Measurements from ENCODE around the gene CTSE. TPM values are rescaled to one million over a fixed set of nuclear protein-coding genes. Genes with fewer than 3 reads are reported as not detected.

CTSE gene
- total and polyA plus RNA-seq, 2 of the 8 experiments (the other 6 are each of a cell fraction or from before 2014, with no cell fraction given) = 0.03 TPM; not detected in 1

DNA sequence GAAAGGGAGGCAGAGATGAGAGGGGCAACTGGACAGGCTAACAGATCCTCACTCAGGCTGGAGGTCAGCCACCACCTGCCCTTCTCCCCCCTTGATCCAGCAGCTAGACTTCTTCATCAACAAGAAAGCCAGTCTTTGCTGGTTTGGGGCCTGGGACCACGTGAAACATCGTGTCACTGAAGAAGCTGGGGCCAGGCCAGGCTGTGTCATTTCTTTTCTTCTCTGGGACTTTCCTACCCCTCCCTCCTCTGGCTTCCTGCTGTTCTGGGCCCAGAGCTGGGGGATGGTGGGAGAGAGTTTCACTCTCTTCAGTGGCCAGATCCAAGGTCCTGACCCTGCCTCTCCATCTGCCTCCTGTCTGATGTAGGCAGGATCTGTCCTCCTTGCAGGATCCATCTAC is 62.3 kb downstream of the CTSE start:
- H3K23me2 ChIP-seq (ENCODE audit: low read depth, low read length) = no peaks in the 10 kb centered on the region
- no peak overlapping the region for H4K91ac ChIP-seq (replicated peaks; ENCODE audit: insufficient read length, low read length)
- H2BK120ac ChIP-seq (replicated peaks; ENCODE audit: low read depth, low read length) = no peak overlapping the region
- H3K79me2 ChIP-seq (ENCODE audit: control insufficient read depth in 1 of 2, insufficient read depth in 2 of 2, low read length in 2 of 2) = no peaks in the 10 kb centered on the region
- H2BK5ac ChIP-seq (ENCODE audit: low read depth, low read length) = no peak overlapping the region
- ChIA-PET POLR2A (ENCODE audit: partially characterized antibody) (no interaction called here), CTCF (ENCODE audit: partially characterized antibody) (interaction anchor here (0.6 to 5.7 kb wide), 9 partner anchors 11 to 156 kb away, joined by 3 to 50 read pairs (median 4); partner anchors contain the start of gene SLC26A9)
- H3K4me3 ChIP-seq (ENCODE audit: extremely low read depth in 1 of 4, insufficient read depth in 2 of 4, low read depth in 3 of 4, low read length in 4 of 4) = no peak overlapping the region
- H2BK12ac ChIP-seq (ENCODE audit: low read depth, low read length) = no peak overlapping the region
- no peak overlapping the region for H2AFZ ChIP-seq (ENCODE audit: low read length)
- 83% methylated on average over 2 of the region's 2 CpGs; no CpG with 5 or more reads in 1 of the 2 experiments for WGBS, 2 experiments (ENCODE audit: extremely low coverage in 1 of 2, insufficient coverage in 1 of 2, insufficient read length in 1 of 2, insufficient replicate concordance in 2 of 2, low coverage in 1 of 2, low lambda C conversion rate in 2 of 2, missing lambda C conversion rate in 1 of 2)
- H3K4ac ChIP-seq (replicated peaks; ENCODE audit: insufficient read length, low read depth, low read length) = no peak overlapping the region
- H3K9me3 ChIP-seq (ENCODE audit: insufficient read depth in 2 of 2, low read depth in 1 of 2, low read length in 1 of 2) = no peaks in the 10 kb centered on the region
- TF ChIP-seq POU5F1 (IDR thresholded peaks at IDR 0.05; ENCODE audit: low read depth, low read length) (no peak), NANOG (IDR thresholded peaks at IDR 0.05; ENCODE audit: insufficient read depth, low read depth, low read length, poor library complexity, severe bottlenecking) (no peak), SP1 (IDR thresholded peaks at IDR 0.05; ENCODE audit: low read depth, low read length) (no peak), KDM5A (IDR thresholded peaks at IDR 0.05; ENCODE audit: low read length) (no peak), CHD1 (IDR thresholded peaks at IDR 0.05; ENCODE audit: low read depth, low read length) (no peak), SP2 (IDR thresholded peaks at IDR 0.05; ENCODE audit: low read length) (no peak), POLR2AphosphoS5 (IDR thresholded peaks at IDR 0.05; ENCODE audit: low read depth, low read length) (no peak)
- TF ChIP-seq, protein P1, sequence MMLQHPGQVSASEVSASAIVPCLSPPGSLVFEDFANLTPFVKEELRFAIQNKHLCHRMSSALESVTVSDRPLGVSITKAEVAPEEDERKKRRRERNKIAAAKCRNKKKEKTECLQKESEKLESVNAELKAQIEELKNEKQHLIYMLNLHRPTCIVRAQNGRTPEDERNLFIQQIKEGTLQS (IDR thresholded peaks at IDR 0.05; ENCODE audit: insufficient read depth, low read depth, low read length) = no peak
- TF ChIP-seq, protein P2, sequence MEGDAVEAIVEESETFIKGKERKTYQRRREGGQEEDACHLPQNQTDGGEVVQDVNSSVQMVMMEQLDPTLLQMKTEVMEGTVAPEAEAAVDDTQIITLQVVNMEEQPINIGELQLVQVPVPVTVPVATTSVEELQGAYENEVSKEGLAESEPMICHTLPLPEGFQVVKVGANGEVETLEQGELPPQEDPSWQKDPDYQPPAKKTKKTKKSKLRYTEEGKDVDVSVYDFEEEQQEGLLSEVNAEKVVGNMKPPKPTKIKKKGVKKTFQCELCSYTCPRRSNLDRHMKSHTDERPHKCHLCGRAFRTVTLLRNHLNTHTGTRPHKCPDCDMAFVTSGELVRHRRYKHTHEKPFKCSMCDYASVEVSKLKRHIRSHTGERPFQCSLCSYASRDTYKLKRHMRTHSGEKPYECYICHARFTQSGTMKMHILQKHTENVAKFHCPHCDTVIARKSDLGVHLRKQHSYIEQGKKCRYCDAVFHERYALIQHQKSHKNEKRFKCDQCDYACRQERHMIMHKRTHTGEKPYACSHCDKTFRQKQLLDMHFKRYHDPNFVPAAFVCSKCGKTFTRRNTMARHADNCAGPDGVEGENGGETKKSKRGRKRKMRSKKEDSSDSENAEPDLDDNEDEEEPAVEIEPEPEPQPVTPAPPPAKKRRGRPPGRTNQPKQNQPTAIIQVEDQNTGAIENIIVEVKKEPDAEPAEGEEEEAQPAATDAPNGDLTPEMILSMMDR (IDR thresholded peaks at IDR 0.05; ENCODE audit: control extremely low read depth in 1 of 3, insufficient read depth in 1 of 3, low read depth in 1 of 3, low read length in 3 of 3) = no peak
- TF ChIP-seq, protein P3, sequence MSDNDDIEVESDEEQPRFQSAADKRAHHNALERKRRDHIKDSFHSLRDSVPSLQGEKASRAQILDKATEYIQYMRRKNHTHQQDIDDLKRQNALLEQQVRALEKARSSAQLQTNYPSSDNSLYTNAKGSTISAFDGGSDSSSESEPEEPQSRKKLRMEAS (IDR thresholded peaks at IDR 0.05) = no peak
- FAIRE-seq (no peak), DNase-seq (ENCODE audit: low read depth in 1 of 2, low spot score in 2 of 2) (no peak)
- no peak overlapping the region for H3K4me2 ChIP-seq (ENCODE audit: insufficient read depth in 1 of 2, low read depth in 2 of 2, low read length in 2 of 2)
- no peak overlapping the region for H3K14ac ChIP-seq (ENCODE audit: insufficient read length)
- no peak overlapping the region for H4K8ac ChIP-seq (ENCODE audit: extremely low read depth, insufficient read depth, low read length)
- peaks cover 0 to 9% (median 4%) of the 10 kb centered on the region in 4 experiments; a peak in 4 of 7 replicates for H3K4me1 ChIP-seq (replicated peaks in 1 of 4; ENCODE audit: control insufficient read depth in 3 of 4, insufficient read depth in 4 of 4, low read length in 3 of 4)
- no peak overlapping the region for H2BK20ac ChIP-seq (ENCODE audit: low read length)
- H3K56ac ChIP-seq (replicated peaks; ENCODE audit: insufficient read length, low read depth, low read length) = no peak overlapping the region
- no peak overlapping the region for H3K18ac ChIP-seq (ENCODE audit: extremely low read depth, low read length)
- no peak overlapping the region for H2BK15ac ChIP-seq (ENCODE audit: low read length)
- H3K9ac ChIP-seq (replicated peaks in 1 of 4; ENCODE audit: extremely low read depth in 1 of 4, low read depth in 3 of 4, low read length in 3 of 4) = no peak overlapping the region
- H4K20me1 ChIP-seq (replicated peaks in 1 of 2; ENCODE audit: control insufficient read depth in 1 of 2, insufficient read depth in 2 of 2, low read length in 2 of 2) = no peaks in the 10 kb centered on the region
- H3K36me3 ChIP-seq (ENCODE audit: control insufficient read depth in 2 of 4, insufficient read depth in 4 of 4, low read length in 3 of 4) = no peaks in the 10 kb centered on the region
- H4K5ac ChIP-seq (ENCODE audit: insufficient read length, low read depth, low read length) = no peak overlapping the region
- H3K79me1 ChIP-seq (ENCODE audit: low read depth, low read length) = no peaks in the 10 kb centered on the region
- H3K27ac ChIP-seq (ENCODE audit: low read depth, low read length) = no peak overlapping the region
- H2AK5ac ChIP-seq (ENCODE audit: low read depth, low read length) = no peak overlapping the region
- no peaks in the 10 kb centered on the region for H3K27me3 ChIP-seq (replicated peaks in 1 of 4; ENCODE audit: control insufficient read depth in 3 of 4, extremely low read depth in 1 of 4, insufficient read depth in 3 of 4, low read length in 3 of 4)
- H3K23ac ChIP-seq (ENCODE audit: insufficient read length) = no peak overlapping the region

All from H1 (cell line).